Activated T-helper 2 cell treated with anti-CD3 and anti-CD28 coated beads, Interferon-gamma antibody, Interleukin-2, Interleukin-4, amounts not matched to agents 10 μg/mL and 5 μg/mL and 100 μg/mL, durations not matched to agents 14 hours and 24 hours and 36 hours (primary cell): ENCODE results near the gene PLEKHB1. TPM values are rescaled to one million over a fixed set of nuclear protein-coding genes. Genes with fewer than 3 reads are reported as not detected.

Experiments used
- DNase-seq: peaks from one replicate; pipeline ENCODE4 v3.0.0; 2021; ENCODE audit warnings: low spot score
- H3K27ac Mint-ChIP-seq: one replicate; pipeline ENCODE4 v1.8.0; 2021; ENCODE audit warnings: mixed read lengths
- H3K27me3 Mint-ChIP-seq: one replicate; pipeline ENCODE4 v1.8.0; 2021; ENCODE audit warnings: low read depth, mixed read lengths
- H3K36me3 Mint-ChIP-seq: one replicate; pipeline ENCODE4 v1.8.0; 2021; ENCODE audit warnings: low read depth, mixed read lengths
- H3K4me1 Mint-ChIP-seq: one replicate; pipeline ENCODE4 v1.8.0; 2021; ENCODE audit warnings: low read depth, mixed read lengths
- H3K4me3 Mint-ChIP-seq: one replicate; pipeline ENCODE4 v1.8.0; 2021; ENCODE audit warnings: low read depth, mild to moderate bottlenecking, moderate library complexity, mixed read lengths
- H3K9me3 Mint-ChIP-seq: one replicate; pipeline ENCODE4 v1.8.0; 2021; ENCODE audit warnings: mixed read lengths
- intact Hi-C: fragments of 100-400 bp; cut with micrococcal nuclease; formaldehyde crosslinking; loops from one replicate; pipeline ENCODE4 v1.15.1; 2023
- total RNA-seq: library from RNA; stranded (reverse); gene quantifications from 2 replicates; pipeline ENCODE4 v1.2.3, GENCODE V29; 2022

Gene PLEKHB1
- total RNA-seq, 1 donor from 2014 or later: 1.4 TPM

DNA sequence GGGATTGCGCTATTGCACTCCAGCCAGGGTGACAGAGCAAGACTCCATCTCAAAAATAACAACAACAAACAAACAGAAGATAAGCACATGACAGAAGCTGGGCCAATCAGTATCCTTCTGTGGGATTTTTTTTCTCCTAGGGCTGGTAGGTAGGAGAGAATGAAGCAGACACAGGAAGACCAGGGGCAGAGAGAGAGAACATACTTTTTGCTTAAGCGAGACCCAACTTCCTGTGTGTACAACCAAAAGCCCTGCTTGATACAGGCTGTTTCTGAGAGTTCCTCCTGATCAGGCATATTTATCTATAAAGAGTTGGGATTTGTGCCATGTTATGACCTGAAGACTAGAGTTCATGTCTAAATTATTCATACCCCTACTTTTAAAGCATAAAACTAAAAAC lies 12.4 kb upstream of the PLEKHB1 start:
- intact Hi-C loops: no loop called here
- Mint-ChIP-seq H3K27me3 (peaks cover 2% of the 10 kb centered on the region), H3K4me1 (peaks cover 4% of the 10 kb centered on the region), H3K36me3 (no peaks in the 10 kb centered on the region), H3K27ac (no peak overlapping the region), H3K4me3 (no peak overlapping the region), H3K9me3 (no peaks in the 10 kb centered on the region)
- DNase-seq: no peak

DNA sequence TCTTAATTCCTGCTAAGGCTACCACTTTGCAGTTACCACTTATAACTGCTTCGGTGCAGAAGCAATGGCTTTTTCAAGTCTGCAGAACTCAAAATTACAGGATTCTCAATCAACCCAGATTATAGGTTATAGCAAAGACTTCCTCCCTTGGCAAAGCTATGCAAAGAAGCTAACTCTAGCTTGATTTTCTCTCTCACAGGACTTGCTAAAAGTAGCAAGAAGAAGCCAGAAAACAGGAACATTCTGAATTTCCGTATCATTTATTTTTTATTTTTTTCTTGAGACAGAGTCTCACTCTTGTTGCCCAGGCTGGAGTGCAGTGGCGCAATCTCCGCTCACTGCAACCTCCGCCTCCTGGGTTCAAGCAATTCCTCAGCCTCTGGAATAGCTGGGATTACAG lies 10.7 kb upstream of the PLEKHB1 start:
- no peaks in the 10 kb centered on the region for H3K9me3 Mint-ChIP-seq
- intact Hi-C loops: no loop called here
- no peak overlapping the region for H3K4me3 Mint-ChIP-seq
- no peaks in the 10 kb centered on the region for H3K27me3 Mint-ChIP-seq
- no peak for DNase-seq
- H3K36me3 Mint-ChIP-seq: no peaks in the 10 kb centered on the region
- peaks cover 10% of the 10 kb centered on the region for H3K4me1 Mint-ChIP-seq
- no peak overlapping the region for H3K27ac Mint-ChIP-seq

DNA sequence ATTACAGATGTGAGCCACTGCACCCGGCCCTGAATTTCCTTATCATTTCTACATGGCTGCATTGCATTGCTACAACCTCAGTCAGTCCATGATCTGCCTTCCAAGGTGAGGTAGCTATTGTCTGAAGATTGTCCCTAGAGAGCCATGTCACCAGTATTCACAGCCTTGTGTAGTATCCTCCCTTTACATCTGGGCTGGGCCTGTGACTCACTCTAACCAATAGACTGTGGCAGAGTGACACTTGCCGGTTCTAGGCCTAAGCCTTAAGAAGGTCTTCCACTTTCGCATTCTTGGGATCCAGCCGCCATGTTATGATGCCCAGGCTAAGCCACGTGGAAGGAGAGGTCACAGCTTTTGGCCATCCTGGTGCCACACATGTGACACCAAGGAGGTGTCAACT lies 10.1 kb upstream of the PLEKHB1 start:
- Mint-ChIP-seq H3K27me3 (no peaks in the 10 kb centered on the region), H3K4me3 (no peak overlapping the region), H3K27ac (no peak overlapping the region), H3K9me3 (no peaks in the 10 kb centered on the region), H3K4me1 (peaks cover 12% of the 10 kb centered on the region), H3K36me3 (no peaks in the 10 kb centered on the region)
- no peak for DNase-seq
- intact Hi-C loops: no loop called here

GRCh38 chr11:73637012-73637411 lies 9.4 kb upstream of the PLEKHB1 start:
- H3K4me1 Mint-ChIP-seq: peaks cover 12% of the 10 kb centered on the region
- DNase-seq: no peak
- no peaks in the 10 kb centered on the region for H3K9me3 Mint-ChIP-seq
- H3K27me3 Mint-ChIP-seq: no peaks in the 10 kb centered on the region
- no peak overlapping the region for H3K4me3 Mint-ChIP-seq
- intact Hi-C loops: no loop called here
- no peak overlapping the region for H3K27ac Mint-ChIP-seq
- H3K36me3 Mint-ChIP-seq: no peaks in the 10 kb centered on the region

DNA sequence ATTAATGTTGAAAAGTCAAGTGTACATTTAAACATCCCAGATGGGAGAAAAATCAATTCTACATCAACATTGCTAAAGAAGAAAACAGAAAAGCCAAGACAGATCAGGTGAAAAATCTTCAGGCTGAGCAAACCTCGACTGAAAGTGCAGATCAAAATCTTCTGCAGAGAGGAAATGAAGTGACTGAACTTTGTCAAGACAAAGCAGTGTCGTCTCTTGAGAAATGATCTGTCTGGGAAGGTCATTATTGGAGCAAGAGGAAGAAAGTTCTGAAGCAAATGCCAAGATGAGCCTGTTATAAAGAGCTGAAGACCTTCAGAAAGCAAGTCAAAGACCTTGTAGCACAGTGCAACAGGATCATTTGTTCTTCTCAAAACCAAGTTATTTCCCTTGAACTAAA lies 5.8 kb upstream of the PLEKHB1 start:
- H3K27ac Mint-ChIP-seq: no peak overlapping the region
- H3K36me3 Mint-ChIP-seq: no peaks in the 10 kb centered on the region
- peaks cover 7% of the 10 kb centered on the region for H3K4me1 Mint-ChIP-seq

DNA sequence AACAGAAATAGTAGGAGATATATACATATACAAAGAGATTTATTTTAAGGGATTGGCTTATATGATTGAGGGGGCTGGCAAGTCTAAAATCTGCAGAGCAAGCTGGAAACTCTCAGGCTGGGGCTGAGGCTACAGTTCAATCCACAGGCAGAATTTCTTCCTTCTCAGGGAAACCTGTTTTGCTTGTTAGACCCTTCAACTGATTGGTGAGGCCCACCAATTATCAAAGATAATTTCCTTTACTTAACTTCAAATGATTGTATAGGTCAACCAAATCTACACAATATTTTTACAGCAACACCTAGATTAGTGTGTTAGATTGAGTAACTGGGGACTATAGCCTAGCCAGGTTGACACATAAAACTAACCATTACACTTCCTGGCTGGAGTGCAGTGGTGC lies 4.7 kb upstream of the PLEKHB1 start:
- DNase-seq: no peak
- Mint-ChIP-seq H3K36me3 (no peaks in the 10 kb centered on the region), H3K27me3 (peaks cover 3% of the 10 kb centered on the region), H3K9me3 (no peaks in the 10 kb centered on the region), H3K4me3 (no peak overlapping the region), H3K4me1 (peaks cover 8% of the 10 kb centered on the region), H3K27ac (no peak overlapping the region)
- intact Hi-C loops: no loop called here

More for the DNA sequence above, 5.8 kb upstream of the PLEKHB1 start:
- Mint-ChIP-seq H3K4me3 (no peak overlapping the region), H3K27me3 (no peaks in the 10 kb centered on the region), H3K9me3 (no peaks in the 10 kb centered on the region)
- DNase-seq: no peak
- intact Hi-C loops: no loop called here

GRCh38 chr11:73645121-73645969 lies 1.0 kb upstream of the PLEKHB1 start:
- Mint-ChIP-seq H3K27me3 (peaks cover 3% of the 10 kb centered on the region), H3K4me3 (no peak overlapping the region), H3K36me3 (no peaks in the 10 kb centered on the region), H3K4me1 (peaks cover 15% of the 10 kb centered on the region), H3K27ac (no peak overlapping the region), H3K9me3 (no peaks in the 10 kb centered on the region)
- DNase-seq: no peak
- intact Hi-C loops: no loop called here

DNA sequence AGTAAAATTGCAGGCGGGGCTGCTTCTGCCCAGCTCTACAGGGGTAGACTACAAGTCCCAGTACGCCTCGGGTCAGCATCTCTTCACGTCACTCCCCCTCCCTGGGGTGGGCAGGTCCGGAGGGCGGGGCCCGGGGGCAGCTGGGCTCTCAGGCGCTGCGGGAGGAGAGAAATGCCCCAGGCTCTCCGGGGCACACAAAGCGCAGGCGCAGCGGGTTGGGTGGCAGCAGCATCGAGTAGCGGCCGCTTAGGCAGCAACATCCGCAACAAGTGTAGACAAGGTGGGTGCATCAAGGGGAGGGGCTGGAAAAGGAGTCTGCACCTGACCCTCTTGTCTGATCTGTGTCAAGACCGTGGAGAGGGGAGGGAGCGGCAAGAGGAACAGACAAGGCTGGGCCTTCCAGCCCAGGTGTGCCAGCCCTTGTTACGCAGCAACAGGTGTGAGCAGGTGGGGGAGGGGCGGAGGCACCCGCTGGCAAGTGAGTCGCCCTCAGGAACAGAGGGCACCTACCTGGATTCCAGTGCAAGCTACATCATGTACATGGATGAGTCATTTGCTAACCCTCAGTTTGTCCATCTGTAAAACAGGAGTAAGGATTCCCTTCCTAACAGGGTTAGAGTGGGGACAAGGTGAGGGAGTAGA lies 1.2 kb downstream of the PLEKHB1 start:
- peaks cover 10% of the 10 kb centered on the region for H3K4me1 Mint-ChIP-seq
- H3K27me3 Mint-ChIP-seq: peaks cover 3% of the 10 kb centered on the region
- H3K27ac Mint-ChIP-seq: no peak overlapping the region
- intact Hi-C loops: loop anchor here (1.0 kb wide), 1 partner anchor 49 kb away; the partner anchor contains the start of gene FAM168A
- peak; percentile 81 for DNase-seq
- peak overlapping the region; percentile 69 for H3K4me3 Mint-ChIP-seq
- H3K36me3 Mint-ChIP-seq: no peaks in the 10 kb centered on the region
- no peaks in the 10 kb centered on the region for H3K9me3 Mint-ChIP-seq

DNA sequence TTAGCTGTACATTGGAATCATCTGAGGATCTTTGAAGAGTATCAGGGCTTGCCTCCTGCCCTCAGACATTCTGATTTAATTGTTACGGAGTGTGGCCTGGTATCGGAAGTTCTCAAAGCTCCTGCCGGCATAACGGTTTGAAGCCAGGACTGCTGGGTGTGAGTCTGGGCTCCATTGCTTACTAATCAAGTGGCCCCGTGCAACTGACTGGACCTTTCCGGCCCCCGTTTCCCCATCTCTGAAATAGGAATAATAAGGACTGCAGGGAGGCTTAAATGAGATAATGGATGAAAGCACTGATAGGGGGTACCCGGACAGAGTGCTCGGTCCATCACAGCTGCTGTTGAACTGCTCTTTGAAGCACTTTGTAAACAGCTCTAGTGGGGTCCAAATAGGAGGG lies 1.7 kb downstream of the PLEKHB1 start:
- no peak for DNase-seq
- no peaks in the 10 kb centered on the region for H3K9me3 Mint-ChIP-seq
- H3K4me3 Mint-ChIP-seq: no peak overlapping the region
- intact Hi-C loops: no loop called here
- no peak overlapping the region for H3K27ac Mint-ChIP-seq
- peaks cover 3% of the 10 kb centered on the region for H3K27me3 Mint-ChIP-seq
- no peaks in the 10 kb centered on the region for H3K36me3 Mint-ChIP-seq
- H3K4me1 Mint-ChIP-seq: peaks cover 10% of the 10 kb centered on the region

- peaks cover 10% of the 10 kb centered on the region for H3K4me1 Mint-ChIP-seq
- no peak overlapping the region for H3K4me3 Mint-ChIP-seq
- H3K27ac Mint-ChIP-seq: no peak overlapping the region
- DNase-seq: no peak
- no peaks in the 10 kb centered on the region for H3K9me3 Mint-ChIP-seq
- H3K36me3 Mint-ChIP-seq: no peaks in the 10 kb centered on the region
- H3K27me3 Mint-ChIP-seq: peaks cover 3% of the 10 kb centered on the region
- intact Hi-C loops: no loop called here
Measured at GRCh38 chr11:73648571-73649046, 2.2 kb downstream of the PLEKHB1 start.

GRCh38 chr11:73649206-73649605 lies 2.8 kb downstream of the PLEKHB1 start:
- no peak overlapping the region for H3K27ac Mint-ChIP-seq
- peaks cover 10% of the 10 kb centered on the region for H3K4me1 Mint-ChIP-seq
- H3K9me3 Mint-ChIP-seq: no peaks in the 10 kb centered on the region
- no peak for DNase-seq
- H3K27me3 Mint-ChIP-seq: peaks cover 3% of the 10 kb centered on the region
- intact Hi-C loops: no loop called here
- no peaks in the 10 kb centered on the region for H3K36me3 Mint-ChIP-seq
- H3K4me3 Mint-ChIP-seq: no peak overlapping the region

DNA sequence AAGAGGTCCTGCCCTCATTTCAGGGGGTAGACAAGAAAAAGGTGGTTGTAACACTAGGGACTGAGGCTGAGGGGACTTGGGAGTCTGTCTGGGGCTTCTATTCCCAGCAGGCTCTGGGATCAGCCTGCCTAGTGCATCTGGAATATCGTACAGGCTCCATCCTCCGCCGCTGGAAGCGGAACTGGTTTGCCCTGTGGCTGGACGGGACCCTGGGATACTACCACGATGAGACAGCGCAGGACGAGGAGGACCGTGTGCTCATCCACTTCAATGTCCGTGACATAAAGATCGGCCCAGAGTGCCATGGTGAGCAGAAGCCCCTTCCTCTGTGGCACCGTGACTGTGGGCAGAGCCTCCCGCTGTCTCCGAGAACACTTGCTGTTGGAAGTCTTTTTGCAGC lies 4.0 kb downstream of the PLEKHB1 start:
- H3K27me3 Mint-ChIP-seq: peaks cover 3% of the 10 kb centered on the region
- no peaks in the 10 kb centered on the region for H3K9me3 Mint-ChIP-seq
- no peak overlapping the region for H3K27ac Mint-ChIP-seq
- no peaks in the 10 kb centered on the region for H3K36me3 Mint-ChIP-seq
- H3K4me3 Mint-ChIP-seq: no peak overlapping the region
- peaks cover 10% of the 10 kb centered on the region for H3K4me1 Mint-ChIP-seq
- no peak for DNase-seq
- intact Hi-C loops: no loop called here

- Mint-ChIP-seq H3K9me3 (no peaks in the 10 kb centered on the region), H3K4me1 (peaks cover 10% of the 10 kb centered on the region), H3K27ac (no peak overlapping the region), H3K27me3 (no peaks in the 10 kb centered on the region), H3K36me3 (no peaks in the 10 kb centered on the region), H3K4me3 (no peak overlapping the region)
- intact Hi-C loops: no loop called here
- DNase-seq: no peak
Measured at GRCh38 chr11:73651252-73651651, 4.9 kb downstream of the PLEKHB1 start.
